CD4-positive, alpha-beta T cell treated with Interleukin-2 at 100 ng/mL for 4 hours (primary cell): ENCODE results near the gene PRKX.
"Not testable (repeated sequence)": the region's sequence is repeated elsewhere in the genome, so short reads cannot be mapped to it uniquely, and the experiment has no call there.

Experiments
- DNase-seq: peaks from one replicate; pipeline ENCODE4 v3.0.0-alpha.2; 2020; ENCODE audit warnings: low spot score

The PRKX gene

DNA sequence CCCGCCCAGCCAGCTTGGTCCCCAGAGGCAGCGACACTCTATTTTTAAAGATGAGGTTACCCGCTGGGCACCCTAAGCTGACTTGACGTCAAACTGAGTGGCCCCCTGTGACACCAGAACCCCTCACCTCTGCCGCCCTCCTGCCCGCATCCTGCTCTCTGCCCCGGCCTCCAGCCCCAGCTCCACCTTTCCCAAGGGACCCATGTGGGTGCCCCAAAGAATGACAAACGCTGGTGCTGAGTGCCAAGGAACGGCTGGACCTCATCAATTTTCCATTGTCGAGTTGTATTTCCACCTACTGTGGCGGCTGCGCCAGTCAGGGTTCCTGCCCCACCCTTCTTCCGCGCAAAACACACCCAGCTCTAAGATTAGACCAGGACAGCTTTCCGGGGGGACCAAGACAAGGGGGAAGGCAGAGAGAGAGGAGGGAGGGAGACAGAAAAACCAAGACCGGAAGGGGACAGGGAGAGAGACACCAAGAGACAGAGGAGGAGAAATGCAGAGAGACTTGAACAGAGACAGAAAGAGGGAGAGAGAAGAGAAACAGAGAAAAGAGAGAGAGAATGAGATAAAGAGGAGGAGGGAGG, 2.0 kb downstream of the PRKX start:
- DNase-seq, result peak; percentile 27

DNA sequence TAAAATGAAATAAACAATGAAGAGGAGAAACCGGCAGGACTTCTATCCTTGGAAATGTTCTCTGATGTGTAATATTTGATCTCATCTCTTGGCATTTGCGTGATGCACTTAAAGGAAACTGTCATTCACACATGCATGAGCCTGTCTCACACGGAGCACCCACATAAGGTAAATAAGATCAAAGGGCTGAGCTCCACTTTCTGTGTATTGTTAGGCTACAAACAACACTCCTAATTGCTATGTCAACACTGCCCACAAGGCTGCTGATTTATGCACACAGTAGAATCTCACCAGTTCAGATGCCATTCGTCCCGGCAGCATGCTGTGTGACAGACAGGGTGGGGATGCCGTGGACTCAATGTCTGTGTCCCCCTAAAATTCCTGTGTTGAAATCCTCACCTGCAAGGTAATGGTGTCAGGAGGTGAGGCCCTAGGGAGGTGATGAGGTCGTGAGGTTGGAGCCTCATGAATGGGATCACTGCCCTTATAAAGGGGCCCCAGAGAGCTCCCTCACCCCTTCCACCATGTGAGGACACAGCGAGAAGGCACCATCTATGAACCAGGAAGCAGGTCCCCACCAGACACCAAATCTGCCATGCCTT, 5.7 kb downstream of the PRKX start:
- peak; percentile 66 for DNase-seq

DNA sequence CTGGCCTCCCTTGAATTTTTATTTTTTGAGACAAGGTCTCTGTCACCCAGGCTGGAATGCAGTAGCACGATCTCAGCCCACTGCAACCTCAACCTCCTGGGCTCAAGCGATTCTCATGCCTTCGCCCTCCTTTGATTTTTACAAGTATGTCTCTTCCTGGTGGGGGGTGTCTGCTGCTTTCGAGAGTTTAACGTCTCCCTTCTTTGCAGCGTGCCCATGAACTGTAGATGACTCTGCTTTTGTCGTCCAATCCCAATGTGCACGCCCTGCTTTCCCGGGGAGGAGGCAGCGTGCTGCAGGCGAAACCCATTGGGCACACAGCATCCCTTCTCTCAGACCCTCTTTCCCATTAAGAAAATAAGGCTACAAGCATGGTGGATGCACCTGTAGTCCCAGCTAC, 7.0 kb downstream of the PRKX start:
- no peak for DNase-seq

DNA sequence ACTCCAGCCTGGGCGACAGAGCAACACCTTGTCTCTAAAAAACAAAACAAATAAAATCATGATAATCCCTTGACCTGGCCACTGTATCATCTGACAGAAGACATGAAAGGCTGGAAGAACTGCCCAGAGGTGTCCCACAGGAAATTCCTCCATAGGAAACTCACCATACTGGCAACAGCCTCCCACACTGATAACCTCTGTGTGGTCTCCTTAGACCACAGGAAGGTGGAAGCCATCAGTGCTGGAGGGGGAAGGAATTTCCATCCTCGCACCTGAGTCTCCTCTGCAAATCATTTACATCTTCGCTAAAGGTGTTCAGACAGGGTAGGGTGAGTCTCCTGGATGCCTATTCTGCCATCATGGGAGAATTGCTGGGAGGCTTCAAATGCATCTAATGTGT, 10.2 kb downstream of the PRKX start:
- DNase-seq, result not testable (repeated sequence)

DNA sequence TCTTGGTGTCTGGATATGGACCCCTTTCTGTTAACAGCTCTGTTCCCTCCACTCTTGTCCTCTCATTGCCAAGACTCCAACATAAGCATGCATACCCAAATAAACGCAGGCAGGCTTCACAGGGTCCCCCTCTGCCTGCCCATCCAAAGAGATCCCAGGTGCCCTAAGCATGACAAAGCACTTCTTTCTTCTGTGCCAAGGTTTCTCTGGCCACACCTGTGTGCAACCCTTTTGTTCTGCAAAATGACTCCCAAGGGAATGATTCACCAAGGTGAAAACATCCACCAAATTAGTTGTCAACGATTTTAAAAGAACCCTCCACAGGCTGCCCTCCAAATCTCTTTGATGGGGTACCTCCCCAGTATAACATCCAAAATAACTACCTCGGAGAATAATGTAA, 11.4 kb downstream of the PRKX start:
- DNase-seq, result not testable (repeated sequence)

DNA sequence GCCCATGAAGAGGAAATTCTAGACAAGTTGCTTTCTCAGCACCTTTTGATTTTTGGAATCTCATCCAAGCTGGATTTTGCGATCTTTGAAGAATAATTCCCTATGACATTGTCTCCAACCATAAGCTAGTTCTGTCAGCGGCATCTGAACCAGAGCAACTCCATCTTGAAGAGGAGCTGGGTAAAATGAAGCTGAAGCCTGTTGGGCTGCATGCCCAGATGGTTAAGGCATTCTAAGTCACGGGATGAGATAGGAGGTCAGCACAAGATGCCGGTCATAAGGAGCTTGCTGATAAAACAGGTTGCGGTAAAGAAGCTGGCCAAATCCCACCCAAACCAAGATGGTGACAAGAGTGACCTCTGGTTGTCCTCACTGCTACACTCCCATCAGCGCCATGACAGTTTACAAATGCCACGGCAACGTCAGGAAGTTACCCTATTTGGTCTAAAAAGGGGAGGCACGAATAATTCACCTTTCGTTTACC, 12.0 kb downstream of the PRKX start:
- not testable (repeated sequence) for DNase-seq

DNA sequence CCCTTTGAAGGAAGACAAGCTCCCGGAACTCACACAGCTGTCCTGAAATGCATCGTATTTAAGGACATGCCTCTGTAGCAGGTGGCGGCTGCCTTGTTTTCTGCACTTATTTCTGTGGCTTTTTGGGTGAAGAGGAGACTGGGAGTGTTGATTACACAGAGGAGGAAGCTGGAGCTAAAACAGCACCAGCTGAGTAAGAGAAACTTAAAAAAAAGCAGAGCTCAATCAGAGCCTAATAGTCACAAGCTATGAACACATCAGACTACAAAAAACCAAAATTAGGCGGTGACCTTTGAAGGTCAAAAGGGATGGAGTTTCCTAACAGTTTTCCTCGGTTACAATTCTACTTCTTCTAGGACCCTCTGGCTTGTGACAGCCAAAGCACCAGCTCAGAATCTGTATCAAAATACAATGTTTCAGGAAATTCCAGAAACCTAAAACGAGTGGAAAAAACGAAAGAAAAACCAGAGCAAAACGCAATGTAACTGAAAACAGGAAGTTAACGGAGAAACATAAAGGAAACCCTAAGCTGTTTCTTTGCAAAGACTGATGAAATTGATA, 13.5 kb downstream of the PRKX start:
- DNase-seq, result peak; percentile 35

DNA sequence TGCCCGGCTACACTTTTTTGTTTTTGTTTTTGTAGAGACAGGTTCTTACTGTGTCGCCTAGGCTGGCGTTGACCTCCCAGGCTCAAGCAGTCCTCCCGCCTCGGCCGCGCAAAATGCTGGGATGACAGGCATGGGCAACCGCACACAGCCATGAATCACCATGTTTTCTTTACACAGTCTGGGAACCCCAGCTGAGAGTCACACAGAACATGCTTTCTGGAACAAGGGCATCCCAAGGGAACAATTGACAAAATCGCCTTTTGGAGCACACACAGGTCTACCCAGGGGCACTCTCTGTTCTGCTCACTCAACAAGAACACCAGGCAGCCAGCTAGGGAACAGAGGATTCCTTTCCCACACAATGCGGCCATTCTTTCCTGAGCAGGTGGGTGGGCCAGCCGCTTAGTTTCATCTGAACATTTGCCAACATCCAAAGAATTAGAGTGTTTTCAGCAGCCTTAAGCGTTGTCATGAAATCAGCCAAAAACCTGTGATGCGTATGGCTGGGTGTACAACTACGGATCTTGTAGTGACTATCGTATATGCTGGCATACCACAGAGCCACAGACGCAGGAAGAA, 15.7 kb downstream of the PRKX start:
- no peak for DNase-seq

DNA sequence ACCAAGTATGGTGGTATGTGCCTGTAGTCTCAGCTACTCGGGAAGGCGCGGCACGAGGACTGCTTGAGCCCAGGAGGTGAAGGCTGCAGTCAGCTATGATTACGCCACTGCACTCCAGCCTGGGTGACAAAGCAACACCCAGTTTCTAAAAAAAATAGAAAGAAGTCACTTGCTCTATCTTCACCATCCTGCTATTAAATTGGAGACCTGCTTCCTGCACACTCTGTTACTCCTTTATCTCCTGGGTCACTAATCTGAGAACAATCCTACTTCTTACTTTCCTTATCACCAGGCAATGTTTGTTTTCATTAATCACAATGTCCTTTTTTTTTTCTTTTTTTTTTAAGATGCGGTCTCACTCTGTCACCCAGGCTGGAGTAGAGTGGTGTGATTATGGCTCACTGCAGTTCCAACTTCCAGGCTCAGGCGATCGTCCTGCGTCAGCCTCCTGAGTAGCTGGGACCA, 16.2 kb downstream of the PRKX start:
- DNase-seq, result no peak

DNA sequence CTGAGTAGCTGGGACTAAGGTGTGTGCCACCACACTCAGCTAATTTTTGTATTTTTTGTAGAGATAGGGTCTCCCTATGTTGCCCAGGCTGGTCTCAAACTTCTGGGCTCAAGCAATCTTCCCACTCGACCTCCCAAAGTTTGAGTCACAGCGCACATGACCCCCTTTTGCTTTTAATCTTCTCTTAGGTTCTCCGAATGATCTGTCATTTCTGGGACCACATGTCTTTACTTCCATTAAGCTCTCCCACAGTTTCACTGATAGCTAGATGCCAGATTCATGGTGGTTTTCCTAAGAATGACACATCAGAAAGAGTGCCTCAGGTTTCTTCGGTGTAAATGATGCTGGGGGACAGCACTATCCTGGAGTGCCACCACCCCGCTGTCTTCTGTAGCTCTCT, 17.9 kb downstream of the PRKX start:
- no peak for DNase-seq

DNA sequence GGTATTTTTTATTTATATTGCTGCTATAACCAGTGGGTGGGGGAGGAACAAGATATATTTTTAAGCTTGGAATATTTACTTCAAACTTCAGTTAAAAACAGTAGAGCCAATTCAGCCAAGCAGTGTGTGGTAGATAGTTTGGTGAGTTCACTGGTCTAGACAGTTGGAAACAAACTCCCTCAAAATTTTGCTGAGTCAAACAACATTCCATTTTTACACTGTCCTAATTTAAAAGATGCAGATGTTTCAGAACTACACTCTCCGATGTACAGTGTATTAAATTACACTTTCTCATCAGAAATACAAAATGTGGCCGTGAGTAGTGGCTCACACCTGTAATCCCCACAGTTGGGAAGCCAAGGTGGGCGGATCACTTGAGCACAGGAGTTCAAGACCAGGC, 23.3 kb downstream of the PRKX start:
- no peak for DNase-seq

DNA sequence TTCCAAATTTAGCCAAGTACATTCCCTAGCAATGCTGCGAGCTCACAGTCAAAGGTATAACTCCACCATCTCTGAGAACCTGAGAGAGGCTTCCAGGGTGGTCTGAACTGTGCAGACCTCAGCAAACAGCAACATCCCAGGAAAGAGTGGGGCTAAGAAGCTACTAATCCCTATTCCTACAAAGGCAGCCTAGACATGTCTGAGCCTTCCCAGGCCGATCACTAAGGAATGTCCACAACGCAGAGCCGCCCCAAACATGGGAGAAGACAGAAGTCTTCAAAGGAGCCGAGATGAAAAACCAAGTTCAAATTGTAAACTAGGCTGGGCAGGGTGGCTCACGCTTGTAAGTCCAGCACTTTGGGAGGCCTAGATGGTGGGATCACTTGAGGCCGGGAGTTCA, 30.2 kb downstream of the PRKX start:
- not testable (repeated sequence) for DNase-seq

DNA sequence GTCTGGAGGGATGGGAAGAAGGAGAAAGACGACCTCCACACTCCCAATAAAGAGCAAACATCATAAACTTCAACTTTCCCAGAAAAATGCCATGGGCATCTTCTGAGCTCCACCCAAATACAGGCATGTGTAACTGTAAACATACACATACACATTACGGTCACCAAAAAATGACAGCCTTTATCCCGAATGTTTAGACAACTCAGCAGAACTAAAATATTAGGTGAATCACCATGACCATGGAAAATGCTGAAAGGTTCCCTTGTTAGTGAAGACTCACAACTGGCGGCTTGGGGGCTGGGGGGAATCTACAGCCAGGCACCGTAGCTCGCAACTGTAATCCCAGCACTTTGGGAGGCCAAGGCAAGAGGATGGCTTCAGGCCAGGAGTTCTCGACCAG, 33.0 kb downstream of the PRKX start:
- no peak for DNase-seq

DNA sequence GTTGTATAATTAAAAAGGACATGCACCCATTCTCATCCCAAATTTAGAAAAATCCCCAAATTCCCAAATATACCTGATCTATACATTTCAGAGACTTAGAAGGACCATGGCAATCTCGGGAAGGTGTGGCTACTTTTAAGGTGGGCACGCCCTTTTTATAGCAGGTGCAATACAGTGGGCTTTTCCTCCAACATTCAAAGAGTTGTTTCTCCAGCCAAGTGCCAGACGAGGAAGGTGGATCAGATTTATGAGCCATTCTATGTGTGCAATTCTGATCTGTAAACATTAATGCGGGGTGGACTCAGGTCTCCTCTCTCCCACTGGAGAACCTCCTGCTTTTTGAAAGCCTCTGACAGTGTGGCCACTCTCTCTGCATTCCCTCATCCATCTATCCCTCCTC, 33.8 kb downstream of the PRKX start:
- no peak for DNase-seq

DNA sequence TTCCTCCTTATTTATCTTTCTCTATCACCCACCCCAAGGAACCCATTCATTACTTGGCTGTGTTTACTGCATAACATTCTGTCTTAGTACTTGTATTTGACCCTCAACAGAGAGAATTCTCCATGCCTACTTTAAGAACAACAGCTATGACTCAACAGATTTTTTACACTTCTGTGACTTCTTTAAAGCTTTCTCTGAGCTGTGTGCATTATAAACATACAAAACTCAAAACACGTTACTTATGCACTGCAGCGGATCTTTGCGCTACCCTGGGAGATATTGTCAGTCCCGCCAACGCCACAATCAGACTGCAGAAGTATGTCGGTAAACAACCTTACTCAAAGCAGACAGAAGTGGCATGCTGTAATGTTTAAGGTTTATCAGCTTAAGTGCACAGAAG, 35.1 kb downstream of the PRKX start:
- DNase-seq, result no peak

DNA sequence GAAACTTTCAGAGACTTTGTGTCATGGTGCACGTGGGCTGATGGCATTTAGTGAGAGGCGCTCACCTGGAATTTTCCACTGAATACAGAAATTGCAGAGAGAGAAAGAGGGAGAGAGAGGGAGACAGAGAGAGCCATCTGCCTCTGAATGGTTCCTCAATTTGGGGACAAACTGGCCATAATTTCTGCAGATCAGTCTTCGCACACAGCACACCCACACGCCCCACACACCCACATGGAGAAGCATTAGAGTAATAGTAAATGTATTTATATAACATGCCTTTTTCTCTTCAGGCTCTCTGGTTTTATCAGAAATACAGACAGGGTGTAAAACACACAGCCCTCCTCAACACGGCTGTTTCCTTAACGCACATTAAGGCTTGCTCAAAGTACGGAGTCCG, 38.6 kb downstream of the PRKX start:
- DNase-seq, result no peak

DNA sequence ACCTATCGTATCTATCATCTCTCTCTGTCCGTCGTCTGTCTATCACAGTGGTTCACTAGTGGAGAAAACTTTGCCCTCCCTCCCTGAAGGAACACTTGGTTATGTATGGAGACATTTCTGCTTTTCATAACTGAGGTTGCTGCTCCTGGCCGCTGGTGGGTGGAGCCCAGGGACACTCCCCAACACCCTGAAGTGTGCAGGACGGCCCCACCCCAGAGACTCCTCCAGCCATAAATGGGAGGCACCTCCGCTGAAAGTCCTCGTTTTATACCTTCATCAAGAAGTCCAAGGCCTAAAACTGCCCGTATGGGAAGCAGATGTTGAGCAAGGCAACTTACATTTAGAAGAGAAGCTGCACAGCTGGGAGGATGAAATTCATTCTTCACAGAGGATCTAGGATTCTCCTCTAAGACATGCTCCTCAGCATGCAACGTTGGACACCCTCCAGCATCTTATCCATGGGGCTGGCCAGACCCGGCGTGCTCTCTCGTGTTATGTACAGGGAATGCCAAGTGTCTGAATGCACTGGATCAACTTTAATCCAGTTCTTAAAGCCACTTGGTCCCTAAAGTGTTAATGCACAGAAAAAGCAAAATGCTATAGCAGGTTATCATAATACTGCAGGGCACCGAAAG, 43.5 kb downstream of the PRKX start:
- no peak for DNase-seq

DNA sequence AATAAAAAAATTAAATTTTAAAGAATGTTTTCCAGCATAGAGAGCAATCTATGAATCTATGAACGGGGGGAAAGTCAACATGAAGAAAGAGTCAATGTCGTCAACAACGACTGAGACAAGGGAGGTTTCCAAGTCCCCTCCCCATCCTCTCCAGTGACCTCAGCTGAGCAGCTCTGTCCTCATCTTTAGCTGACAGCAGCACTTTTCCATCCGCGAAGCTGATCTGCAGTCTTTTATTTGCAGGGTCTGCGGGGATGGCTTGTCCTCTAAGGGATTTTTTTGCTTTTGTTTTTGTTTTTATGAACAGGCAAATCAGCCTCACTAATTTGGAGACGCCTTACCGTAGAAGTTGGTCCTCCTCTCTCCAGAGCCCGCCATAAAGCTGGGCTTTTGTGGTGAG, 46.5 kb downstream of the PRKX start:
- no peak for DNase-seq

DNA sequence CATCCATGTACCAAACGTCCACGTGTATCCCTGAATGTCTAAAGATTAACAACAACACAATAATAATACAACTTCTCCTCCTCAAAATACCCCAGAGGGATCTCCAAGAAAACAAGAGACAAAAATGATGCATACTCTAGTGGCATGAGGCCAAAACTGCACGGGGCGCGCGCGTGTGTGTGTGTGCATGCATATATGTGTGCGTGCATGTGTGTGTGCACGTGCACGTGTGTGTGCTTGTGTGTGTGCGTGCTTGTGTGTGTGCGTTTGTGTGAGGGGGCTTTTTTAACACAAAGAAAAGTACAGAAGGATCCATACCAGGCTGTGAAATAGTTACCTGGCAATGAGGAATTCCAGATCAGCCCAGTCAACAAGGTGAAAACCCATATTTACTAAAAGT, 48.5 kb downstream of the PRKX start:
- DNase-seq, result no peak

DNA sequence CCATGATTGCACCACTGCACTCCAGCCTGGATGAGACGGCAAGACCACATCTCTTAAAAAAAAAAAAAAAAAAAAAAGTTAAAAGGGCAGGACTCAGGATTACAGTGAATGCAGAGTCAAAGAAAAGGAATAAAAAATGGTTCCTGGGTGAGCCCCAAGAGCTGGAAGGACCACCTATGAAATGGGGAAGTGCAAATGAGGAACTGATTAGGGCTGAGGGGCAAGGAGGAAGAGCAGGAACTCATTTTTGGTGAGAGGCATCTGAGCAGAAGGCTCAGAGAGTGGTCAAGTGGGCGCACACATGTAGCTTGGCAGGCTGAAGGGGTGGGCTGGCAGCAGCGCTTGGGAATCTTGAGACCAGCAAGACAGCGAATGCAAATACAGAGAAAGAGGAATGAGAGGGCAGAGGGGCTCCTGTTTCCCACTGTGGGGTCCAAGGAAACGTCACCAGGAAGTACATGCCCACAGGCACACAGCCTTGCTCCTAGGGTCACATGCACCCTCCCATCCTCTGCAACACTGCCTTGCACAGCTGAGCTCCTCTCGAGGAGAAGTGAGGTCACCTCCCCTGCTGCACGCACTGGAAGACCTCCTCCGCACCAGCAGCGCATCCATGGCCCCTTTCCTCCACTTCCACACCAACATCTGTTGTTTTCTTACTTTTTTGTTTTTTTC, 49.7 kb downstream of the PRKX start:
- DNase-seq, result not testable (repeated sequence)

DNA sequence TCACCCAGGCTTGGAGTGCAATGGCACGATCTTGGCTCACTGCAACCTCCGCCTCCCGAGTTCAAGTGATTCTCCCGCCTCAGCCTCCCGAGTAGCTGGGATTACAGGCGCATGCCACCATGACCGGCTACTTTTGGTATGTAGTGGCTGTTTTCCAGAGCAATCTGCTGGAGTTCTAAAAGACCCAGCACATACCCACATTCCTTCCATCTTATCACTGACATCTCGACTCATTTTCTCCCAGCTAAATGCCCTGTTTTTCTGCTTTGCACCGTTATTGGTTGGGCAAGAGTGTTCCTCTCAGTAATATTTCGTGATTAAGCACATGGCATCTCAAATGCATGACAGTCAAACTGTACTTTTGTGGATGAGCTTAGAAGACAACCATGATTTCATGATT, 53.7 kb downstream of the PRKX start:
- no peak for DNase-seq

DNA sequence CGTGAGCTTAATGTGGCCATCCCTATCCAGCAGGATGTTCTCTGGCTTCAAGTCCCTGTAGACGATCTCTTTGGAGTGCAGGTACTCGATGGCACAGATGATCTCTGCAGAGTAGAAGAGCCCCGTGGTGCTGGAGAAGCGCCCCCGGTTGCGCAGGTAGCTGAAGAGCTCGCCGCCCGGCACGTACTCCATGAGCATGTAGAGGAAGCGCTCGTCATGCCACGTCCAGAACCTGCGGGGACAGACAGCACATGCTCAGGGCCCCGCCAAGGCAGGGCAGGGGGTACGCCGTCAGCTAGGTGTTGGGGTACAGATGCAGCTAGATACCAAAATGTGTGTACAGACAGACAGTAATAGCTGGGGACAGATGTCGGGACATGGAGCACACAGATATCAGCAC, 58.3 kb downstream of the PRKX start:
- DNase-seq, result no peak
